ENCODE data around the gene BRD8.

Gene BRD8

DNA sequence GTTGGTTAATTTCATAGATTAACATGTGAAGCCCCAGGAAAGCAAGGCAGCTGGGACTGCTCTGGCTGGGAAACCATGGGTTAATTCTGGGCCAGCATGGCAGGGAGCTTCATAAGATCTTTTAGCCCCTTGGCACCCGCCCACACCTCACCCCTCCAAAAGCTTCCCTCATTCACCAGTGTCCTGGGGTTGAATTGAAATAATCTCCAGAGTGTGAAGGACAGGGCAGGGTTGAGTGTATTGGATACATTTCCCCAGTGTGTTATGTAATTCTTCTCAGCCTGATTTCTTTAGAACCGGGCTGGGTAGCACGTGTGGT lies 75.2 kb downstream of the BRD8 start:
- in situ Hi-C loops (cut with MboI; ENCODE audit: low sequenced_read_pairs) = no loop called here

- in situ Hi-C loops (cut with MboI; ENCODE audit: low sequenced_read_pairs) = no loop called here
These were observed 75.7 kb downstream of the BRD8 start for GRCh38 chr5:138102454-138103318.

GRCh38 chr5:138096997-138097828 lies 81.2 kb downstream of the BRD8 start:
- in situ Hi-C loops (cut with MboI; ENCODE audit: low sequenced_read_pairs) = no loop called here

DNA sequence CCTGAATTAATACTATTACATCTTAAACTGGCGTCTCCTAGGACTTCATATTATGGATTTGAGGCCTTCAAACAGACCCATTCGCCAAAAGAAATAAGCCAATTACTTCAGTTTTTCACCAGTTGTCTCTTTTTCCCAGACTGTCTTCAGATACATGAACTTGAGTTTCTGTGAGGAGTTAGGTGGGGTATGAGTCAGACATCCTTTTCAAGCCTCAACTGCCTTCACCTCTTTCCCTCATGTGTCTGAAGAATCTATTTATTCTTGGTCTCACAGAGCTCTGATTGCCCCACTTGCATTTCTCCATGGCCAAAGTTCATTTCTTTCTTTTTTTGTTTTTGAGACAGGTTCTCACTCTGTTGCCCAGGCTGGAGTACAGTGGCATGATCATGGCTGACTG lies 82.1 kb downstream of the BRD8 start:
- in situ Hi-C loops (cut with MboI; ENCODE audit: low sequenced_read_pairs) = no loop called here

DNA sequence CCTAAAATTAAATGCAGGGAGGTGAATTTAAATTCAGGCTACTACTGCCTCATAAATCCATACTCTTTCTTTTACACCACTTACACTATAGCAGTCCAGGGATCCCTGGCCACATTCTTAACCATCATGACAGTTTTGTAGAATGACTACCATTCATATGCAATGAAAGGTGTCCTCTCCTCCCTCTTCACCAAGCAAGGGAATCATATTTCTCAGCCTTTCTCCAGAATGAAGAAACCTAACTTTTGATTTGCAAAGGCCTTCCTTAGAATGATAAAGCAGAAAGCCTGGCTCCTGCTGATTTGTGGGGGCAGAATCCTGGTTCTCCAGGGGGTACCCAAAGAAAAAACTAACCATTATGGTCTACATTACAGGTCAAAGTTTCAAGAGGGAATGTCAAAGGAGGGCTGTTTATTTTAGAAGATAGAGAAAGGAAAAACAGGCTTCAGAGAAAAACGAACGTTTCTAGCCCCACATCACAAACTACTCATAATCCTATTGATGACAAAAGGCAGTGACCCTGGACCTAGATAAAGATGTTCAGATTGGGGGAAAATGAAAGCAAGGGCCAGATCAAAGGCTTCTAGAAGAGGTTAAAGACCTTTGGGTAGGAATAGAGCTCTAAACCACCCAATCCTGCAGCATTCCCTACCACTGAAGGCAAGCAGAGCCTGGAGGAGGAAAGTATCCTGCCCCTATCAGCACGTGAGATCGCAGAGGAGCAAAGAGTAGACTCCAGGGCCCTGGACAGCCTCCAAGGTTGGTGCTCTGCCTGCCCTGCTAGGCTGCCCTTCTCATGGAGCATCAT lies 83.1 kb downstream of the BRD8 start:
- in situ Hi-C loops (cut with MboI; ENCODE audit: low sequenced_read_pairs) = no loop called here

DNA sequence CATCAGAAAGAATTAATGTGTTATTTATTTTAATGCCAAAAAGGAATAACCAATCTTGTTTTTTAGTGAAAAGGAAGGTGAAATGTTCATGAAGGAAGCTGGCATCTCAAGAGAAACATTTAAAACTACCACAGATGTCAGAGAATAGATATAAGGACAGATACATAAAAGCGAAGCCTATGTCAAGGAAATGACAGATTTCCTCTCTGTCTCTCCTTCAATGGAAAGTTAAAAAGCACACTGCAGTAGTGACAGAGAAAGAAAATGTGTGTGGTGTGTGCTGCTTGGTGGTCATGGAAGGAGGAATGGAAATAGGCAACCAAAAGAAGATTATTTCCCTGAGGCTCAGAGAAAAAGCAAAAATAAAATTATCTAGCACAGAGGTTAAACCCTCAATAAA lies 85.4 kb downstream of the BRD8 start:
- in situ Hi-C loops (cut with MboI; ENCODE audit: low sequenced_read_pairs) = no loop called here

DNA sequence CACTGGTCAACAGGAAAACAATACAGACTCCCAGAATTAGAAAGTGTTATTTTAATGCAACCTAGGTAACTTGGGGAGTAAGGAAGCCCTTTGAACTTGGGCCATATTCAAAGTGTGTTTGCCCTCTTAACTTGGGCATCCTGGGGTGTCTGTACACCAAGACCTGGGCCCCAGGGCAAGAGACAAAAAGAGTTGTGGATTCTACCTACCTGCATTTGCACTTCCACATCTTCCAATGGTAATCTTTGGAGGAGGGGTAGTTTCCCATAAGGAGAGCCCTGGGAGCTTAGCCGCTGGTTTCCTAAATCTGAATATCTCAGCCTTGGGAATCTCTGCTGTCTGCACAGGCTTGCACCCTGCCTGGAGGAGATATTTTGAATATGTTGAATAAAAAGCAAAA lies 86.1 kb downstream of the BRD8 start:
- in situ Hi-C loops (cut with MboI; ENCODE audit: low sequenced_read_pairs) = no loop called here

- in situ Hi-C loops (cut with MboI; ENCODE audit: low sequenced_read_pairs) = no loop called here
These were observed 86.7 kb downstream of the BRD8 start for GRCh38 chr5:138091685-138092084.

Measured in HL-60/S4 treated with phorbol 12-myristate 13-acetate at 8.2 ng/mL for 4 days and 3 days (cell line).